Lower leg skin (tissue), 3 donors: ENCODE data around the gene RAPGEF4.

Experiments used
- POLR2A ChIP-seq, 2 donors: fragments of 450-650 bp; IDR thresholded peaks; one replicate each; pipeline ENCODE4 v1.6.1; 2016 to 2017; ENCODE audit warnings: antibody characterized with exemption in 2 of 2, mild to moderate bottlenecking in 1 of 2, moderate library complexity in 1 of 2
- TF ChIP-seq, protein P1 (sequence below), 3 donors: fragments of 450-650 bp; IDR thresholded peaks; one replicate each; pipeline ENCODE4 v1.5.1; 2016; ENCODE audit warnings: antibody characterized with exemption in 3 of 3, mild to moderate bottlenecking in 3 of 3, moderate library complexity in 2 of 3

DNA sequence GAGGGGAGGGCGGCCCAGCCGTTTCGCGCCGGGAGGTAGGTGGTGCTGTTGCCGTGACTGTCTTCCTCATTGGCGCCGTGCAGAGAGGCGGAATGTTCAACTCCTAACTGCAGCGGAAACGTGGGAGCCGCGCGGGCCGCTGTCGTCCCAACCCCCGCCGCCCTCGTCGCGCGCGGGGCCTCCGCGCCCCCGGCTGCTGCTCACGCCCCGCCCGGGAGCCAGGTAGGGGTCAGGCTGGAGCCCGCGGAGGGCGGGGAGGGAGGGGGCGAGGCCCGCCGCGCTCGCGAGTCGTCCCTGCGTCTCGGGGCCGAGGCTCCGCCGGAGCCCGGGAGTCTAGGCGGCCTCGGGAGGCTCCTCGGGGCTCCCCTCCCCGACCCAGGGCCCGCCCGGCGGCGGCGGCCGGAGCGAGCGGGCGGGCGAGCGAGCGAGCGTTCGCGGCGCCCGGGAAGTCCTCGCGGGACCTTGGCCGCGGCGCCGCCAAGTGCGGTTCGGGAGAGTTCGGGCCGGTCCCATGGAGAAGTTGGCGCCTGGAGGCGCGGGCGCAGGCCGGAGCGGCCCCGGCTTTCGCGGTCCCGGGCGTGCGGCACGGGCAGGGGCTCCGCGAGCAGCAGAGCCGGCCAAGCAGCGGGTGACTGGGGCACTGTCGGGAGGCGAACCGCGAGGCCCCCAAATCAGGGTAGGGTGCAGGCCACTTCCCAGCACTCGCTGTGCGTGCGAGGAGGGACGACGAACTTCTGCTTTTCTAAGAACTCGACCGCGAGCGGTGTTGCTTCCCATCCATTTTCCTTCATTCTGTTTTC lies 340.3 kb downstream of the RAPGEF4 start, which contains the start of gene MAP3K20:
- TF ChIP-seq, protein P1, sequence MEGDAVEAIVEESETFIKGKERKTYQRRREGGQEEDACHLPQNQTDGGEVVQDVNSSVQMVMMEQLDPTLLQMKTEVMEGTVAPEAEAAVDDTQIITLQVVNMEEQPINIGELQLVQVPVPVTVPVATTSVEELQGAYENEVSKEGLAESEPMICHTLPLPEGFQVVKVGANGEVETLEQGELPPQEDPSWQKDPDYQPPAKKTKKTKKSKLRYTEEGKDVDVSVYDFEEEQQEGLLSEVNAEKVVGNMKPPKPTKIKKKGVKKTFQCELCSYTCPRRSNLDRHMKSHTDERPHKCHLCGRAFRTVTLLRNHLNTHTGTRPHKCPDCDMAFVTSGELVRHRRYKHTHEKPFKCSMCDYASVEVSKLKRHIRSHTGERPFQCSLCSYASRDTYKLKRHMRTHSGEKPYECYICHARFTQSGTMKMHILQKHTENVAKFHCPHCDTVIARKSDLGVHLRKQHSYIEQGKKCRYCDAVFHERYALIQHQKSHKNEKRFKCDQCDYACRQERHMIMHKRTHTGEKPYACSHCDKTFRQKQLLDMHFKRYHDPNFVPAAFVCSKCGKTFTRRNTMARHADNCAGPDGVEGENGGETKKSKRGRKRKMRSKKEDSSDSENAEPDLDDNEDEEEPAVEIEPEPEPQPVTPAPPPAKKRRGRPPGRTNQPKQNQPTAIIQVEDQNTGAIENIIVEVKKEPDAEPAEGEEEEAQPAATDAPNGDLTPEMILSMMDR (IDR thresholded peaks at IDR 0.05) = no peak
- peak in 1 of 2 donors; percentile 32 for TF ChIP-seq POLR2A (IDR thresholded peaks at IDR 0.05)
